Fibroblast of skin of left biceps (primary cell): Measurements from ENCODE around the gene SHKBP1.
A peak's percentile ranks its signal among the peaks of the same experiment; 100 is the strongest.
"Not testable (repeated sequence)": the region's sequence is repeated elsewhere in the genome, so short reads cannot be mapped to it uniquely, and the experiment has no call there.

Experiments used
- DNase-seq, 2 experiments: peaks; one replicate each; pipeline ENCODE4 v3.0.0-alpha.2; 2013; ENCODE audit warnings: low read depth in 2 of 2

The SHKBP1 gene

GRCh38 chr19:40555978-40556689, 20.5 kb upstream of the SHKBP1 start:
- no peak for DNase-seq

- no peak for DNase-seq
Measured at GRCh38 chr19:40556953-40557530, 19.6 kb upstream of the SHKBP1 start.

- DNase-seq, result no peak
Measured at GRCh38 chr19:40559394-40559793, 17.3 kb upstream of the SHKBP1 start.

GRCh38 chr19:40560092-40560507, 16.6 kb upstream of the SHKBP1 start:
- no peak for DNase-seq

- no peak for DNase-seq
Measured at GRCh38 chr19:40561947-40562346, 14.7 kb upstream of the SHKBP1 start.

- DNase-seq, result not testable (repeated sequence)
Measured at GRCh38 chr19:40564535-40564934, 12.1 kb upstream of the SHKBP1 start.

- DNase-seq, result no peak
Measured at GRCh38 chr19:40565355-40565754, 11.3 kb upstream of the SHKBP1 start.

GRCh38 chr19:40565910-40566495, 10.7 kb upstream of the SHKBP1 start:
- DNase-seq, result no peak

GRCh38 chr19:40567040-40567749, 9.5 kb upstream of the SHKBP1 start:
- DNase-seq, result no peak

GRCh38 chr19:40567750-40568494, 8.8 kb upstream of the SHKBP1 start:
- DNase-seq, result no peak

- DNase-seq, result peak; percentile 97
Measured at GRCh38 chr19:40570313-40571004, 6.2 kb upstream of the SHKBP1 start.

GRCh38 chr19:40571005-40571318, 5.7 kb upstream of the SHKBP1 start:
- DNase-seq, result no peak

GRCh38 chr19:40571831-40572495, 4.7 kb upstream of the SHKBP1 start:
- DNase-seq, result no peak

- DNase-seq, result no peak
Measured at GRCh38 chr19:40575326-40575725, 1.3 kb upstream of the SHKBP1 start.

GRCh38 chr19:40576151-40576584, 505 bp upstream of the SHKBP1 start:
- DNase-seq, result no peak

- no peak for DNase-seq
Measured at GRCh38 chr19:40578442-40578908, 1.8 kb downstream of the SHKBP1 start.

GRCh38 chr19:40580619-40581018, 3.9 kb downstream of the SHKBP1 start:
- no peak for DNase-seq

- DNase-seq, result no peak
Measured at GRCh38 chr19:40581531-40581930, 4.9 kb downstream of the SHKBP1 start.

GRCh38 chr19:40582467-40582866, 5.8 kb downstream of the SHKBP1 start:
- no peak for DNase-seq

- DNase-seq, result no peak
Measured at GRCh38 chr19:40583283-40583682, 6.6 kb downstream of the SHKBP1 start.

- no peak for DNase-seq
Measured at GRCh38 chr19:40584007-40584406, 7.3 kb downstream of the SHKBP1 start.
